Fibroblast of the aortic adventitia (primary cell): ENCODE measurements around the gene PPP2R3A. TPM values are rescaled to one million over a fixed set of nuclear protein-coding genes. Genes with fewer than 3 reads are reported as not detected.

Experiments
- DNase-seq: peaks from one replicate; pipeline ENCODE4 v3.0.0-alpha.2; 2010; ENCODE audit warnings: low read depth
- H3K4me3 ChIP-seq: 2 replicates; pipeline ENCODE4 v1.5.1; 2011; ENCODE audit warnings: low read depth, mild to moderate bottlenecking, control low read depth, low read length, moderate library complexity
- total RNA-seq: library from RNA; depleted of rRNA; stranded (reverse); fragments of >200 nt; gene quantifications from 2 replicates; pipeline ENCODE4 v1.2.3, GENCODE V29; 2012; ENCODE audit warnings: low replicate concordance
- TF ChIP-seq, protein P1 (sequence below): IDR thresholded peaks from 2 replicates; pipeline ENCODE4 v1.5.1; 2011; ENCODE audit warnings: mild to moderate bottlenecking, low read length, control low read depth, inconsistent platforms; ENCODE audit not compliant: insufficient read depth

PPP2R3A gene
- total RNA-seq, 1 donor: 17.9 TPM

DNA sequence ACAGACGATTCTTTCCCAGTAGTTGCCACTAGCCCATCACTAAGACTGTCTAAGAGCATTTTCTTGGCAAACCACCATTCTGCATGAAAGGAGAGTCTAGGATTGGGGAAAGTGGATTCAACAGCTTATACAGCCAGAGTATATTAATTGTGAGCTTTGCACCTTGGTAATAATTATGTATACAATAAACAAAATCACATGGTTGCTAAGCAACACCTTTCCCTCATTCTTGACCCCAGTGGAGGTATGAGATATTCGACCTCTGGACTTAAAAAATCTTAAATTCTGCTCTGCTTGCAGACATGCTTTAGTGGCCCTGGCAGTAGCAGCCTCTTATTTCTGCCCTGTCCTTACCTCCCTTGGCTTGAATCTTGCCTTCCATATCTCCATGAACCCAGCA, 73.1 kb downstream of the PPP2R3A start:
- DNase-seq: no peak
- TF ChIP-seq, protein P1, sequence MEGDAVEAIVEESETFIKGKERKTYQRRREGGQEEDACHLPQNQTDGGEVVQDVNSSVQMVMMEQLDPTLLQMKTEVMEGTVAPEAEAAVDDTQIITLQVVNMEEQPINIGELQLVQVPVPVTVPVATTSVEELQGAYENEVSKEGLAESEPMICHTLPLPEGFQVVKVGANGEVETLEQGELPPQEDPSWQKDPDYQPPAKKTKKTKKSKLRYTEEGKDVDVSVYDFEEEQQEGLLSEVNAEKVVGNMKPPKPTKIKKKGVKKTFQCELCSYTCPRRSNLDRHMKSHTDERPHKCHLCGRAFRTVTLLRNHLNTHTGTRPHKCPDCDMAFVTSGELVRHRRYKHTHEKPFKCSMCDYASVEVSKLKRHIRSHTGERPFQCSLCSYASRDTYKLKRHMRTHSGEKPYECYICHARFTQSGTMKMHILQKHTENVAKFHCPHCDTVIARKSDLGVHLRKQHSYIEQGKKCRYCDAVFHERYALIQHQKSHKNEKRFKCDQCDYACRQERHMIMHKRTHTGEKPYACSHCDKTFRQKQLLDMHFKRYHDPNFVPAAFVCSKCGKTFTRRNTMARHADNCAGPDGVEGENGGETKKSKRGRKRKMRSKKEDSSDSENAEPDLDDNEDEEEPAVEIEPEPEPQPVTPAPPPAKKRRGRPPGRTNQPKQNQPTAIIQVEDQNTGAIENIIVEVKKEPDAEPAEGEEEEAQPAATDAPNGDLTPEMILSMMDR: no peak
- H3K4me3 ChIP-seq: no peak overlapping the region

DNA sequence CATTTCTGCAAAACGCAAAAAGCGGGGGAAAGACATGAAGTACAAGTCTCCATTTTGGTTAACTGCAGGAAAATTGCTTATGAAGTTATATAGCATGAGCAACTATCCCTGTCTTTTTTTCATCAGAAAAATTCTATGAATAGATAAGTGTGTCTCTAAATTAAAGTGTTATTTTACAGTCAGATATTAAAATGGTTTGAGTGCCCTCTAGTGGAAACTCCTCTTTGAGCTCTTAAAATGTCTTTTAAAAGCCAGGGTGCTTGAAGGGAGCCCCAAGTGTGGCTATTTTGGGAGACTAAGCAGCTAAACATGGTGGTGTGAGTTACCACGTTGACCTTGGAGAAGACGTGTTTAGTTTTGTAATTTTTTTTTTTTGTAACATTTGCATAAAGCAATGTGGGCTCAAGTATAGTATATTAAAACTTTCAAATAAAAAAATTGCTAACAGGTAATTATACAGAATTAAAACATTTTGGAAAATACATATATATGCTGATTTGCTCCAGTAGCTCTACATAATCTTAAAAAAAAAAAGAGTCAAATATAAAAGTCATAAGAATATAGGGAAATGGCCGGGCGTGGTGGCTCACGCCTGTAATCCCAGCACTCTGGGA, 77.2 kb downstream of the PPP2R3A start:
- no peak overlapping the region for H3K4me3 ChIP-seq
- DNase-seq: peak; percentile 84
- TF ChIP-seq, protein P1: peak; percentile 58

DNA sequence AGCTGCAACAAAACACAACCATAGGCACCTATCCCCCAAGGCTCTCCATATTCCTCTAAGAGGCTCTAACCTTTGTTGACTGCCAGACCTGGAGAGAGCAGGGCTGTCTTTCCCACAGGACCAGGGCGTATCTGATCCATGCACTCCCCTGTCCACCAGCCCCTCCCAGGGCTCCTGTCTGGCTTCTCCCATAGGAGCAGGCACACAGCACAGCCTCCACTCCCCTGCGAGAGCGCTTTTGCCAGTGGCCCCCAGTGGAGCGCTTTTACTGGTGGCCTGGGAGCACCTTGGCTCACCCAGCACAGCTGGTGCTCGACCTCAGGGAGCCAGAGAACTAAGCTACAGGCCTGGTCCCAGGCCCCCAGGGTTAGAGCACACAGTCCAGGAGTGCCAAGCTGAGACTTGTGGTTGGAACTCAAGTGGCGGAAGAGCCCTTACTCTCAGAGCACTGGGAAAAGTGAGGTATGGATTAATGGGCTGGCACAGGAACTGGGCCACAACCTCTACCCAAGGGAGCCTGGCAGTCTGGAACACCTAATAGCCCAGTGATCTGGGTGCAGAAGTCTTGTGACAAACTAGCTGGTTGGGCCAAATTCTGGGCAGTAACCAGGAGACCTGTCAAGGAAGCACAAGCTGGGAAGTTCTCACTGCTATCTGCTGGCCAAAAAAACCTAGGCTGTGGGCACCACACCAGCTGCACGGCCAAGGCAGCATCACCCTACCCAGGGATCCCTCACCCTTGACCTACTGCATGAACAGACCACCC, 79.6 kb downstream of the PPP2R3A start:
- no peak for DNase-seq
- TF ChIP-seq, protein P1: no peak
- no peak overlapping the region for H3K4me3 ChIP-seq

DNA sequence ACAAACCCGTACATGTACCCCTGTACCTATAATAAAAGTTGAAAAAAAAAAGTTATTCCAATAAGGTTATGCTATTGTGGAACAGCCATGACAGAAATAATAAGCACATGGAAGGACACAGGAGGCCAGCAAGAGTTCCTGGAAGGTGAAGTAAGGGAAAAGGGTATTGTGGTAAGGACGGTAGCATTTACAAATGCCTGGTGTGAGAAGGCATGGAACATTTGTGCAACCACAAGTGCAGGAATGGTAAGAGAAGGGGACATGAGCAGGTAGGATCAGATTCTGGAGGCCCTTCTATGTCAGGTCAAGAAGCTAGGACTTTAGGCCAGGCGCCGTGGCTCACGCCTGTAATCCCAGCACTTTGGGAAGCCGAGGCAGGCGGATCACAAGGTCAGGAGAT, 82.5 kb downstream of the PPP2R3A start:
- DNase-seq: no peak
- H3K4me3 ChIP-seq: no peak overlapping the region
- TF ChIP-seq, protein P1: no peak

DNA sequence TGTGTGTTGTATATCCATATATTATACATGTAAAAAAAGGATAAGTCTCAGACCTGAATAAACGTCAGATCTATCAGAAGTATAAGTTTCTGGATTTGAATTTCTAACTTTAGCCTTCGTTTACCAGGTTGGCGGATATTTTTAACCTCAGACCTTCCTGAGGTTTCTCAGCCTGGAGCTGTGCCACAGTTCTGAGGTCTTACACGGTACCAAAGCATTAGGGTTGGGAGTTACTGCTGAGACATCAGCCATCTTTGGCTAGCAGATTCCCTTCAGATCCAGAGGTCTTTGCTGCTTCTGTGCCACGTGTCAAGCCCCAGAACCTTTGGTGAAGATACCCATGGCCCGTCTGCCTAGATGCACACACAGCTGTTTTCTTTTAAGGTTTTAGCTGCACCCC, 84.7 kb downstream of the PPP2R3A start:
- no peak overlapping the region for H3K4me3 ChIP-seq
- TF ChIP-seq, protein P1: no peak
- DNase-seq: no peak

DNA sequence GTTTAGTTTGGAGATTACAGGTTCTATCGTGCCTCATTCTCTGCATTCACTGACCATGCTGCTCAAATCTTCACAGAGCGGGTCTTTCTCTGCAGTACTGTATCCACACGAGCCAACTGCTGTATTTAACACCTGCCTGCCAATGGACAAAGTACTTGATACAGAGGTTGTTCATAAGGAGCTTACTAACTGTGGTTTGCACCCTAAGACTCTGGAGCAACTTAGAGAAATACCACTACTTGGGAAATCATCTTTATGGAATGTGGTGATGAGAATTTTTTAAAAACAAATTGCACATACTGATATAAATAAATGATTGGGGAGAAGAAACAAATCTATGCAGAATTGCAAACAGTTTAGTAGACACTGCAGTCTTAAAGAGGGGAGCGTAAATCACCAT, 90.0 kb downstream of the PPP2R3A start:
- TF ChIP-seq, protein P1: no peak
- no peak overlapping the region for H3K4me3 ChIP-seq
- DNase-seq: no peak
